ENCODE results near the gene CYS1. TPM values are rescaled to one million over a fixed set of nuclear protein-coding genes. Genes with fewer than 3 reads are reported as not detected.
A peak's percentile ranks its signal among the peaks of the same experiment; 100 is the strongest.

Gene CYS1
- total and polyA plus RNA-seq, 2 of the 13 experiments (the other 11 are each of a cell fraction or from before 2014, with no cell fraction given) = 0.04 TPM; not detected in 1

DNA sequence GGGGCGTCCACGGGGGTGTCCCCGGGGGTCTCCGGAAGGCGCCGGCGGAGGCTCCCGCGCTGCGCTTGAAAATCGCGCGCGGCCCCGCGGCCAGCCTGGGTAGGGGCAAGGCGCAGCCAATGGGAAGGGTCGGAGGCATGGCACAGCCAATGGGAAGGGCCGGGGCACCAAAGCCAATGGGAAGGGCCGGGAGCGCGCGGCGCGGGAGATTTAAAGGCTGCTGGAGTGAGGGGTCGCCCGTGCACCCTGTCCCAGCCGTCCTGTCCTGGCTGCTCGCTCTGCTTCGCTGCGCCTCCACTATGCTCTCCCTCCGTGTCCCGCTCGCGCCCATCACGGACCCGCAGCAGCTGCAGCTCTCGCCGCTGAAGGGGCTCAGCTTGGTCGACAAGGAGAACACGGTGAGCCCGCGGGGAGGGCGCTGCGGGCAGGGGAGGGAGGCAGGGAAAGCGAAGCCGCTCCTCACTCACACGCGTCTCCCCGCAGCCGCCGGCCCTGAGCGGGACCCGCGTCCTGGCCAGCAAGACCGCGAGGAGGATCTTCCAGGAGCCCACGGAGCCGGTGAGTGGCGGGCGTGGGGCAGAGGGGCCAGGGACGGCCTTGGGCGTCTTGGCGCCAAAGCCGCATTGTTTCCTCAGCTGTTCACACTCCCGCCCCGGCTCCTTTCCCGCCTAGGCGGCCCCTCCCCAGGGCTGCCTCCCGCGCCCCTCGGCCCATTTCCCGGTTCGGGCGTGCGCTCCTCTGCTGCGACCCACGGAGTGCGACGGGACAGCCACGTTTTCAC lies 42.5 kb upstream of the CYS1 start, which contains the start of gene RRM2 (continued):
- TF ChIP-seq, protein P1, sequence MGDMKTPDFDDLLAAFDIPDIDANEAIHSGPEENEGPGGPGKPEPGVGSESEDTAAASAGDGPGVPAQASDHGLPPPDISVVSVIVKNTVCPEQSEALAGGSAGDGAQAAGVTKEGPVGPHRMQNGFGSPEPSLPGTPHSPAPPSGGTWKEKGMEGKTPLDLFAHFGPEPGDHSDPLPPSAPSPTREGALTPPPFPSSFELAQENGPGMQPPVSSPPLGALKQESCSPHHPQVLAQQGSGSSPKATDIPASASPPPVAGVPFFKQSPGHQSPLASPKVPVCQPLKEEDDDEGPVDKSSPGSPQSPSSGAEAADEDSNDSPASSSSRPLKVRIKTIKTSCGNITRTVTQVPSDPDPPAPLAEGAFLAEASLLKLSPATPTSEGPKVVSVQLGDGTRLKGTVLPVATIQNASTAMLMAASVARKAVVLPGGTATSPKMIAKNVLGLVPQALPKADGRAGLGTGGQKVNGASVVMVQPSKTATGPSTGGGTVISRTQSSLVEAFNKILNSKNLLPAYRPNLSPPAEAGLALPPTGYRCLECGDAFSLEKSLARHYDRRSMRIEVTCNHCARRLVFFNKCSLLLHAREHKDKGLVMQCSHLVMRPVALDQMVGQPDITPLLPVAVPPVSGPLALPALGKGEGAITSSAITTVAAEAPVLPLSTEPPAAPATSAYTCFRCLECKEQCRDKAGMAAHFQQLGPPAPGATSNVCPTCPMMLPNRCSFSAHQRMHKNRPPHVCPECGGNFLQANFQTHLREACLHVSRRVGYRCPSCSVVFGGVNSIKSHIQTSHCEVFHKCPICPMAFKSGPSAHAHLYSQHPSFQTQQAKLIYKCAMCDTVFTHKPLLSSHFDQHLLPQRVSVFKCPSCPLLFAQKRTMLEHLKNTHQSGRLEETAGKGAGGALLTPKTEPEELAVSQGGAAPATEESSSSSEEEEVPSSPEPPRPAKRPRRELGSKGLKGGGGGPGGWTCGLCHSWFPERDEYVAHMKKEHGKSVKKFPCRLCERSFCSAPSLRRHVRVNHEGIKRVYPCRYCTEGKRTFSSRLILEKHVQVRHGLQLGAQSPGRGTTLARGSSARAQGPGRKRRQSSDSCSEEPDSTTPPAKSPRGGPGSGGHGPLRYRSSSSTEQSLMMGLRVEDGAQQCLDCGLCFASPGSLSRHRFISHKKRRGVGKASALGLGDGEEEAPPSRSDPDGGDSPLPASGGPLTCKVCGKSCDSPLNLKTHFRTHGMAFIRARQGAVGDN (CRISPR knock-in tag; IDR thresholded peaks at IDR 0.05) = peak; percentile 81
- 0 out of 2 replicates have a peak, but pooled peaks have one; percentile 27 for TF ChIP-seq ZNF777 (CRISPR knock-in tag; IDR thresholded peaks at IDR 0.05)
- no peak for TF ChIP-seq CENPX (CRISPR knock-in tag; IDR thresholded peaks at IDR 0.05)
- 0 out of 2 replicates have a peak, but pooled peaks have one; percentile 27 for TF ChIP-seq ZSCAN25 (CRISPR knock-in tag; IDR thresholded peaks at IDR 0.05)
- no peak for TF ChIP-seq PLSCR1 (CRISPR knock-in tag; IDR thresholded peaks at IDR 0.05; ENCODE audit: borderline replicate concordance)
- TF ChIP-seq ZMAT5 (CRISPR knock-in tag; IDR thresholded peaks at IDR 0.05; ENCODE audit: borderline replicate concordance, low read depth) = no peak
- peak; percentile 100 for TF ChIP-seq ZNF878 (CRISPR knock-in tag; IDR thresholded peaks at IDR 0.05)
- peak; percentile 77; the same call in 1 of the 2 replicates for TF ChIP-seq BRD4 (CRISPR knock-in tag; IDR thresholded peaks at IDR 0.05)
- TF ChIP-seq ZFY (CRISPR knock-in tag; IDR thresholded peaks at IDR 0.05) = peak; percentile 73
- TF ChIP-seq ZNF563 (CRISPR knock-in tag; IDR thresholded peaks at IDR 0.05) = no peak; the same call in none of the 2 replicates
- TF ChIP-seq ELF4 (CRISPR knock-in tag; IDR thresholded peaks at IDR 0.05; ENCODE audit: borderline replicate concordance) = no peak
- peak; percentile 100 for TF ChIP-seq ZSCAN21 (CRISPR knock-in tag; IDR thresholded peaks at IDR 0.05; ENCODE audit: borderline replicate concordance)
- TF ChIP-seq SALL2 (CRISPR knock-in tag; IDR thresholded peaks at IDR 0.05) = peak; percentile 50; the same call in 1 of the 2 replicates
- peak; percentile 64 for TF ChIP-seq ZSCAN9 (CRISPR knock-in tag; IDR thresholded peaks at IDR 0.05; ENCODE audit: borderline replicate concordance)
- TF ChIP-seq ZNF12 (CRISPR knock-in tag; IDR thresholded peaks at IDR 0.05) = peak; percentile 50; the same call in 1 of the 2 replicates
- peak; percentile 90 for TF ChIP-seq ZNF280B (CRISPR knock-in tag; IDR thresholded peaks at IDR 0.05; ENCODE audit: borderline replicate concordance)
- no peak for TF ChIP-seq ZNF7 (CRISPR knock-in tag; IDR thresholded peaks at IDR 0.05)
- TF ChIP-seq PHF8 (CRISPR knock-in tag; IDR thresholded peaks at IDR 0.05) = no peak; the same call in 1 of the 2 replicates
- 0 out of 2 replicates have a peak, but pooled peaks have one; percentile 69 for TF ChIP-seq BRCA1 (CRISPR knock-in tag; IDR thresholded peaks at IDR 0.05)

Data from HepG2 (cell line).